Keratinocyte (primary cell): ENCODE data around the gene CA5B. TPM values are rescaled to one million over a fixed set of nuclear protein-coding genes. Genes with fewer than 3 reads are reported as not detected.

ENCODE experiments used
- DNase-seq: peaks from one replicate; pipeline ENCODE4 v3.0.0-alpha.2; 2011; ENCODE audit warnings: low read depth, missing footprints, low spot score
- FAIRE-seq: peaks from 2 replicates; lab custom pipeline; 2011; peaks lifted over from hg19 to GRCh38; lab: Jason Lieb, UNC
- H2AFZ ChIP-seq: 2 replicates; pipeline ENCODE4 v1.6.0; 2012; ENCODE audit warnings: low read length, control low read depth, inconsistent platforms; ENCODE audit not compliant: control insufficient read depth
- H3K27ac ChIP-seq: 2 replicates; pipeline ENCODE4 v1.5.1; 2011; ENCODE audit warnings: low read length; ENCODE audit not compliant: control insufficient read depth, insufficient read depth
- H3K27me3 ChIP-seq: 3 replicates; pipeline ENCODE4 v1.6.0; 2011; ENCODE audit warnings: low read length; ENCODE audit not compliant: control insufficient read depth, insufficient read depth; ENCODE audit errors: extremely low read depth
- H3K36me3 ChIP-seq, 2 experiments: 2 replicates in 1 of 2; 3 replicates in 1 of 2; pipeline ENCODE4 v1.5.1; 2011; ENCODE audit warnings: low read length in 2 of 2, mild to moderate bottlenecking in 1 of 2; ENCODE audit not compliant: control insufficient read depth in 2 of 2, insufficient read depth in 2 of 2; ENCODE audit errors: extremely low read depth in 1 of 2
- H3K4me1 ChIP-seq: 3 replicates; pipeline ENCODE4 v1.5.1; 2011; ENCODE audit warnings: low read length; ENCODE audit not compliant: control insufficient read depth, insufficient read depth; ENCODE audit errors: extremely low read depth
- H3K4me2 ChIP-seq: 3 replicates; pipeline ENCODE4 v1.6.0; 2011; ENCODE audit warnings: low read depth, low read length; ENCODE audit not compliant: control insufficient read depth, insufficient read depth; ENCODE audit errors: extremely low read depth
- H3K4me3 ChIP-seq, 3 experiments: fragments of 200-600 bp in 1 of 3; sonication (generic) in 1 of 3; 2 replicates in 2 of 3; 3 replicates in 1 of 3; pipeline ENCODE4 v1.5.1; 2011 to 2016; ENCODE audit warnings: low read length in 3 of 3, mild to moderate bottlenecking in 3 of 3, control low read depth in 2 of 3, inconsistent platforms in 1 of 3, low read depth in 1 of 3, mixed read lengths in 1 of 3, mixed run types in 1 of 3, moderate library complexity in 1 of 3; ENCODE audit not compliant: control insufficient read depth in 2 of 3, insufficient read depth in 2 of 3; ENCODE audit errors: extremely low read depth in 1 of 3
- H3K79me2 ChIP-seq: 2 replicates; pipeline ENCODE4 v1.6.0; 2012; ENCODE audit warnings: low read length; ENCODE audit not compliant: control insufficient read depth, insufficient read depth
- H3K9ac ChIP-seq: 3 replicates; pipeline ENCODE4 v1.6.0; 2011; ENCODE audit warnings: low read length; ENCODE audit not compliant: control insufficient read depth, insufficient read depth; ENCODE audit errors: extremely low read depth
- H3K9me1 ChIP-seq: 3 replicates; pipeline ENCODE4 v1.6.0; 2011; ENCODE audit warnings: low read length; ENCODE audit not compliant: control insufficient read depth, insufficient read depth; ENCODE audit errors: extremely low read depth
- H3K9me3 ChIP-seq: 2 replicates; pipeline ENCODE4 v1.5.1; 2012; ENCODE audit warnings: low read depth, low read length; ENCODE audit not compliant: control insufficient read depth
- H4K20me1 ChIP-seq: 3 replicates; pipeline ENCODE4 v1.6.0; 2011; ENCODE audit warnings: low read length; ENCODE audit not compliant: control insufficient read depth, insufficient read depth; ENCODE audit errors: extremely low read depth
- CTCF ChIP-seq, 3 experiments: IDR thresholded peaks in 1 of 3; conservative IDR thresholded peaks in 1 of 3; optimal IDR thresholded peaks in 1 of 3; 2 replicates in 2 of 3; 3 replicates in 1 of 3; pipeline versions ENCODE3 to v1.5.1; 2011; ENCODE audit warnings: low read length in 3 of 3, mild to moderate bottlenecking in 3 of 3, moderate library complexity in 2 of 3, control low read depth in 1 of 3, inconsistent platforms in 1 of 3; ENCODE audit not compliant: insufficient read depth in 2 of 3; ENCODE audit errors: extremely low read depth in 1 of 3
- EZH2 ChIP-seq: IDR thresholded peaks from one replicate; pipeline ENCODE4 v1.6.1; 2012; ENCODE audit warnings: inconsistent platforms, mild to moderate bottlenecking, low read length, moderate library complexity
- dilution Hi-C: fragments of 300-500 bp; cut with MboI; formaldehyde crosslinking; loops from one replicate; pipeline ENCODE4 v1.7.0; 2020; ENCODE audit warnings: low sequenced_read_pairs; ENCODE audit not compliant: extremely low pct_ligation_motif_present
- polyA plus RNA-seq, 5 experiments: library from polyadenylated mRNA; depleted of rRNA in 3 of 5; stranded (reverse) in 3 of 5; stranded (forward) in 1 of 5; unstranded in 1 of 5; fragments of >200 nt; gene quantifications; 1 replicate in 1 of 5; 2 replicates in 3 of 5; 3 replicates in 1 of 5; pipeline versions ENCODE4 v1.2.1 to v1.2.3, GENCODE V29; 2011 to 2012; ENCODE audit warnings: missing spikeins in 2 of 5, low read depth in 1 of 5, low replicate concordance in 1 of 5

CA5B gene
- polyA plus RNA-seq, 1 donor (not counting 4 experiments of a cell fraction or from before 2014, with no cell fraction given), result 5.2 TPM

GRCh38 chrX:15797707-15798106, 59.6 kb downstream of the CA5B start:
- Histone ChIP-seq H2AFZ (no peak overlapping the region), H3K27ac (no peak overlapping the region), H4K20me1 (peaks cover 3% of the 10 kb centered on the region), H3K79me2 (peaks cover 30% of the 10 kb centered on the region), H3K27me3 (no peaks in the 10 kb centered on the region), H3K4me1 (peaks cover 2% of the 10 kb centered on the region), H3K9me1 (no peaks in the 10 kb centered on the region), H3K9me3 (no peaks in the 10 kb centered on the region), H3K36me3 (peaks cover 0 to 5% of the 10 kb centered on the region in 2 experiments), H3K4me3 (no peak overlapping the region), H3K9ac (no peak overlapping the region), H3K4me2 (no peak overlapping the region)
- DNase-seq (no peak), FAIRE-seq (no peak)
- dilution Hi-C loops, result no loop called here
- TF ChIP-seq EZH2 (no peak), CTCF (optimal IDR thresholded peaks at IDR 0.05 in 1 of 3, IDR thresholded peaks at IDR 0.05 in 1 of 3, conservative IDR thresholded peaks at IDR 0.05 in 1 of 3; ENCODE audit: extremely low read depth in 1 of 3, insufficient read depth in 2 of 3, low read length in 3 of 3) (no peak)

- TF ChIP-seq EZH2 (no peak), CTCF (optimal IDR thresholded peaks at IDR 0.05 in 1 of 3, IDR thresholded peaks at IDR 0.05 in 1 of 3, conservative IDR thresholded peaks at IDR 0.05 in 1 of 3; ENCODE audit: extremely low read depth in 1 of 3, insufficient read depth in 2 of 3, low read length in 3 of 3) (no peak)
Observed at GRCh38 chrX:15804563-15804962, 66.5 kb downstream of the CA5B start.

More at GRCh38 chrX:15804563-15804962, 66.5 kb downstream of the CA5B start:
- Histone ChIP-seq H3K9me3 (no peaks in the 10 kb centered on the region), H3K9me1 (no peaks in the 10 kb centered on the region), H3K4me3 (no peak overlapping the region), H2AFZ (no peak overlapping the region), H3K9ac (no peak overlapping the region), H3K36me3 (peaks cover 12 to 14% of the 10 kb centered on the region in 2 experiments), H3K4me2 (no peak overlapping the region), H3K4me1 (no peaks in the 10 kb centered on the region), H3K27ac (no peak overlapping the region), H4K20me1 (no peaks in the 10 kb centered on the region), H3K27me3 (no peaks in the 10 kb centered on the region), H3K79me2 (no peaks in the 10 kb centered on the region)
- no peak for FAIRE-seq
- dilution Hi-C loops, result no loop called here
- DNase-seq, result no peak
